Muscle layer of duodenum (tissue), 2 donors: ENCODE measurements around the gene DHTKD1.
"Not testable (repeated sequence)": the region's sequence is repeated elsewhere in the genome, so short reads cannot be mapped to it uniquely, and the experiment has no call there.

Experiments
- H3K27ac ChIP-seq: one replicate; pipeline ENCODE4 v1.7.0; 2013; ENCODE audit warnings: mild to moderate bottlenecking, low read length
- H3K27me3 ChIP-seq: one replicate; pipeline ENCODE4 v1.7.0; 2013; ENCODE audit warnings: low read depth, mild to moderate bottlenecking, control low read depth, low read length
- H3K36me3 ChIP-seq, 2 donors: one replicate each; pipeline ENCODE4 v1.7.0; 2013; ENCODE audit warnings: low read length in 2 of 2, control low read depth in 1 of 2, mild to moderate bottlenecking in 1 of 2; ENCODE audit not compliant: insufficient read depth in 2 of 2, control insufficient read depth in 1 of 2
- H3K4me1 ChIP-seq, 2 donors: one replicate each; pipeline ENCODE4 v1.7.0; 2013; ENCODE audit warnings: low read length in 2 of 2, mild to moderate bottlenecking in 2 of 2, control low read depth in 1 of 2, moderate library complexity in 1 of 2; ENCODE audit not compliant: insufficient read depth in 2 of 2, control insufficient read depth in 1 of 2
- H3K4me3 ChIP-seq, 2 donors: one replicate each; pipeline ENCODE4 v1.7.0; 2013; ENCODE audit warnings: low read length in 2 of 2, low read depth in 1 of 2, mild to moderate bottlenecking in 1 of 2
- H3K9me3 ChIP-seq, 2 donors: one replicate each; pipeline ENCODE4 v1.7.0; 2013; ENCODE audit warnings: low read length in 2 of 2, control low read depth in 1 of 2, mild to moderate bottlenecking in 1 of 2; ENCODE audit not compliant: control insufficient read depth in 1 of 2
- donor health status: healthy.

The DHTKD1 gene

GRCh38 chr10:12156367-12157123 lies 87.8 kb downstream of the DHTKD1 start:
- Histone ChIP-seq H3K27me3 (no peaks in the 10 kb centered on the region), H3K9me3 (no peaks in the 10 kb centered on the region), H3K36me3 (peaks cover 13 to 47% of the 10 kb centered on the region in 2 donors), H3K4me1 (no peaks in the 10 kb centered on the region), H3K27ac (no peak overlapping the region), H3K4me3 (no peak overlapping the region)

GRCh38 chr10:12158111-12158510 lies 89.4 kb downstream of the DHTKD1 start:
- peaks cover 25 to 55% of the 10 kb centered on the region in 2 donors for H3K36me3 ChIP-seq
- no peaks in the 10 kb centered on the region for H3K4me1 ChIP-seq
- H3K9me3 ChIP-seq, result no peaks in the 10 kb centered on the region
- H3K4me3 ChIP-seq, result no peak overlapping the region
- no peak overlapping the region for H3K27ac ChIP-seq
- H3K27me3 ChIP-seq, result no peaks in the 10 kb centered on the region

- Histone ChIP-seq H3K9me3 (no peaks in the 10 kb centered on the region), H3K4me3 (no peak overlapping the region), H3K27ac (no peak overlapping the region), H3K36me3 (peaks cover 35 to 61% of the 10 kb centered on the region in 2 donors), H3K4me1 (no peaks in the 10 kb centered on the region), H3K27me3 (no peaks in the 10 kb centered on the region)
Measured at GRCh38 chr10:12160664-12161063, 91.9 kb downstream of the DHTKD1 start.

- Histone ChIP-seq H3K36me3 (peaks cover 48 to 74% of the 10 kb centered on the region in 2 donors), H3K27ac (no peak overlapping the region), H3K4me3 (no peak overlapping the region), H3K9me3 (no peaks in the 10 kb centered on the region), H3K4me1 (no peaks in the 10 kb centered on the region), H3K27me3 (no peaks in the 10 kb centered on the region)
Measured at GRCh38 chr10:12162927-12163326, 94.2 kb downstream of the DHTKD1 start.

- H3K4me1 ChIP-seq, result no peaks in the 10 kb centered on the region
- no peak overlapping the region for H3K27ac ChIP-seq
- peaks cover 49 to 77% of the 10 kb centered on the region in 2 donors for H3K36me3 ChIP-seq
- no peaks in the 10 kb centered on the region for H3K9me3 ChIP-seq
- H3K4me3 ChIP-seq, result no peak overlapping the region
- H3K27me3 ChIP-seq, result no peaks in the 10 kb centered on the region
Measured at GRCh38 chr10:12164085-12164484, 95.3 kb downstream of the DHTKD1 start.

GRCh38 chr10:12165036-12165435 lies 96.3 kb downstream of the DHTKD1 start:
- Histone ChIP-seq H3K4me1 (no peaks in the 10 kb centered on the region), H3K36me3 (peaks cover 59 to 78% of the 10 kb centered on the region in 2 donors), H3K9me3 (no peaks in the 10 kb centered on the region), H3K27ac (no peak overlapping the region), H3K27me3 (no peaks in the 10 kb centered on the region), H3K4me3 (no peak overlapping the region)

- H3K36me3 ChIP-seq, result peaks cover 64 to 83% of the 10 kb centered on the region in 2 donors
- no peaks in the 10 kb centered on the region for H3K4me1 ChIP-seq
- H3K9me3 ChIP-seq, result no peaks in the 10 kb centered on the region
- no peaks in the 10 kb centered on the region for H3K27me3 ChIP-seq
- H3K27ac ChIP-seq, result no peak overlapping the region
- H3K4me3 ChIP-seq, result no peak overlapping the region
Measured at GRCh38 chr10:12165999-12166775, 97.4 kb downstream of the DHTKD1 start.

GRCh38 chr10:12171512-12171911 lies 102.8 kb downstream of the DHTKD1 start:
- H3K4me1 ChIP-seq, H3K9me3 ChIP-seq, H3K4me3 ChIP-seq, H3K27me3 ChIP-seq, H3K27ac ChIP-seq: not testable (repeated sequence)
- H3K36me3 ChIP-seq, result peaks cover 58 to 79% of the 10 kb centered on the region in 2 donors
